Coronary artery (tissue), 2 donors: ENCODE measurements around the gene CERS5.

ENCODE experiments used
- DNase-seq: peaks from one replicate; pipeline ENCODE4 v3.0.0-alpha.2; 2017; ENCODE audit warnings: low spot score
- H3K27ac ChIP-seq, 2 donors: fragments of 200-600 bp; sonication (generic); one replicate each; pipeline ENCODE4 v1.5.1; 2016 to 2019
- H3K4me3 ChIP-seq: fragments of 200-600 bp; sonication (generic); 2 replicates; pipeline ENCODE4 v1.5.1; 2016; ENCODE audit warnings: mild to moderate bottlenecking, moderate library complexity
- TF ChIP-seq, protein P1 (sequence below): fragments of 200-600 bp; sonication (generic); IDR thresholded peaks from one replicate; pipeline ENCODE4 v1.5.1; 2019; ENCODE audit warnings: antibody characterized with exemption

Gene CERS5

DNA sequence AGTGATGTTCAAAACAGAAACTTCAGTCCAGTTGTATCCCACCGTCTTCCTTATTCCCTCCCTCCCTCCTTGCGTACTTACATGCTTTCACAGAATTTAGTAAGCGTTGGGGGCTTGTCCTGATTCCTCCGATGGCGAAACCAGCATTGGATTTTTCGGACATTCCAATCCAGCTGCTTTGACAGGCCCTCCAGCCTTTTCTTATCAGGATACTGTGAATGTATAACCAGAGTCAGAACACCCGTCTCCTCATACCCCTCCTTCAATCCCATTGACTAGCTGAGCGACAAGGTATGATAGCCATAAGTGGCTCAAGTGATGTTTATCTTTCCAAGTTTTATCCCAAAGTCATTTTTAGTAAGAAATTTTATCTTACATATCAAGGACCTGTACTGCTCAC lies 24.2 kb downstream of the CERS5 start:
- DNase-seq, result no peak
- no peak overlapping the region for H3K4me3 ChIP-seq
- TF ChIP-seq, protein P1, sequence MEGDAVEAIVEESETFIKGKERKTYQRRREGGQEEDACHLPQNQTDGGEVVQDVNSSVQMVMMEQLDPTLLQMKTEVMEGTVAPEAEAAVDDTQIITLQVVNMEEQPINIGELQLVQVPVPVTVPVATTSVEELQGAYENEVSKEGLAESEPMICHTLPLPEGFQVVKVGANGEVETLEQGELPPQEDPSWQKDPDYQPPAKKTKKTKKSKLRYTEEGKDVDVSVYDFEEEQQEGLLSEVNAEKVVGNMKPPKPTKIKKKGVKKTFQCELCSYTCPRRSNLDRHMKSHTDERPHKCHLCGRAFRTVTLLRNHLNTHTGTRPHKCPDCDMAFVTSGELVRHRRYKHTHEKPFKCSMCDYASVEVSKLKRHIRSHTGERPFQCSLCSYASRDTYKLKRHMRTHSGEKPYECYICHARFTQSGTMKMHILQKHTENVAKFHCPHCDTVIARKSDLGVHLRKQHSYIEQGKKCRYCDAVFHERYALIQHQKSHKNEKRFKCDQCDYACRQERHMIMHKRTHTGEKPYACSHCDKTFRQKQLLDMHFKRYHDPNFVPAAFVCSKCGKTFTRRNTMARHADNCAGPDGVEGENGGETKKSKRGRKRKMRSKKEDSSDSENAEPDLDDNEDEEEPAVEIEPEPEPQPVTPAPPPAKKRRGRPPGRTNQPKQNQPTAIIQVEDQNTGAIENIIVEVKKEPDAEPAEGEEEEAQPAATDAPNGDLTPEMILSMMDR, result no peak
- H3K27ac ChIP-seq, result no peak overlapping the region

DNA sequence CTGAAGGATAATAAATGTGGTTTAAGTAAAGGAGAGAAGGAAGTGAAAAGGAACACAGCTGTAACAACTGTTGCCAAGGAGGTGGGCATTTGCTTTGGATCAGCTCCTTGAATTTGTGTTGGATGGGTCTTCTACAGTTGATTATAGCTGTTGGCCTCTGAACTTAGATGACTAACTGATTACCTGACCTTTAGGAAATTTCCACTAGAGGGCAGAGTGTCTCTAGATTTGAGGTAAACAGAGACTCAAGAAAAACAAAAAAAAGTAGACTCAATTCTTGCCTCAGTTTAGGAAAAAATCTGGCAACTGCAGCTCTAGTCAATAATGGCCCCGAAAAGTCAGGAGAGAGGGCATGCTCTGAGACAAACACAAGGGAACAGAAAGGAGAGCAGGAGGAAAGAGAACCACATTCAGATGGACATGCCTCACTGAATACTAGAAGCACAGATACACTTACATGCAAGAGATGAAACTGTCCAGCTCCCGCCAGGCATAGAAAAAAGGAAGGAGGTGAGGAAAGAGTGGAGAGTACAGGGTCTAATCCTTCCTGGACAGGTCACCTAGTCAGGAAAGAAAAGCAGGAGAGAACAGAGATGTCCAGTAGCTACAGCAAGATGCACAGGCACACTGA lies 34.5 kb downstream of the CERS5 start:
- Histone ChIP-seq H3K4me3 (no peak overlapping the region), H3K27ac (no peak overlapping the region)
- TF ChIP-seq, protein P1, result no peak
- DNase-seq, result no peak

DNA sequence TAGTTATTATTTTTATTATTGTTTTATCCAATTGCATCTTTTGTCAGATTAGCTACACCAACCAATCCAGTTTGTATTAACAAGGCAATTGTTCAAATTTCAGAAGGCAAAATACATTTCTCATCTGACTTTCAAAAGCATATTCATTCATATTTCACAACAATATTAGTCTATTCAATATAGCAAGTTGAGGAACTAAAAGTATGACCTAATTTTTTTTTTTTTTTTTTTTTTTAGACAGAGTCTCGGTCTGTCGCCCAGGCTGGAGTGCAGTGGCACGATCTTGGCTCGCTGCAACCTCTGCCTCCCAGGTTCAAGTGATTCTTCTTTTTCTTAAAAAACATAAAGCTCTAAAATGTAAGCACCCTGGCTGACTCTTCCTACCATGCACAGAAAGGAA lies 37.9 kb downstream of the CERS5 start:
- Histone ChIP-seq H3K27ac (no peak overlapping the region), H3K4me3 (no peak overlapping the region)
- DNase-seq, result no peak
- TF ChIP-seq, protein P1, result no peak

DNA sequence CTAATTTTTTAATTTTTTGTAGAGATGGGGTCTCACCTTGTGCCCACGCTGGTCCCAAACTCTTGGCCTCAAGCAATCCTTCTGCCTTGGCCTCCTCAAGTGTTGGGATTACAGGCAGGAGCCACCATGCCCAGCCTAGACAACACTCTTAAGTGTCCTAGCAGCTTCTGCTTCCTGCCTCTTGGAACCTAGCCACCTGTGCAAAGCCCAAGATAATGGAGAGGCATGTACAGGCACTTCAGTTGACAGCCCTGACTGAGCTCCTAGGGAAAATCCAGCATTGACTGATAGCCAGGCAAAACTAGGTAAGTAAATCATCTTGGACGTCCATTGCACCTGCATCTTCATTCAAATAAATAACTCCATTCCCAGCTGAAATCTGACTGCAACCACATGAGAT lies 39.6 kb downstream of the CERS5 start:
- Histone ChIP-seq H3K27ac (no peak overlapping the region), H3K4me3 (no peak overlapping the region)
- TF ChIP-seq, protein P1, result no peak
- DNase-seq, result no peak

- no peak overlapping the region for H3K27ac ChIP-seq
- no peak overlapping the region for H3K4me3 ChIP-seq
- TF ChIP-seq, protein P1, result no peak
- DNase-seq, result peak; percentile 26
These were observed 44.0 kb downstream of the CERS5 start for GRCh38 chr12:50123203-50123602.

GRCh38 chr12:50121641-50122040 lies 45.5 kb downstream of the CERS5 start:
- TF ChIP-seq, protein P1, result no peak
- DNase-seq, result peak; percentile 5
- Histone ChIP-seq H3K27ac (no peak overlapping the region), H3K4me3 (no peak overlapping the region)

DNA sequence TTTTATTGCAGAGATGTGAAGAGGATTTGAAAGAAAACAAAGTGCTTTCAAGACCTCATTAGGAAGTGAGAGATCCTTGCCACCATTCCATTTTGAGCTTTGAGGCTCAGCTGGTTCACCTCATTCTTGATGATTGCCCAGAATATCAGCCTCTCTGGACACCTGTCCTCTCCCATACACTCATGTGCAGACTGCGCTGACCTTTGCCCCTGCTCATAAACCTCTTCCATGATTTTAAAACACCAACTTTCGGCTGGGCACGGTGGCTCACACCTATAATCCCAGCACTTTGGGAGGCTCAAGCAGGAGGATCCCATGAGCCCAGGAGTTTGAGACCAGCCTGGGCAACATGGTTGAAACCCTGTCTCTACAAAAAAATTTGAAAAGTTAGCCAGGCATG lies 46.2 kb downstream of the CERS5 start:
- Histone ChIP-seq H3K4me3 (no peak overlapping the region), H3K27ac (no peak overlapping the region)
- peak; percentile 47 for DNase-seq
- TF ChIP-seq, protein P1, result no peak
